Heart left ventricle (tissue), 13 donors: ENCODE measurements around the gene FAM240B.

Source experiments
- CTCF ChIP-seq, 12 donors: fragments of 200-600 bp; sonication (generic) in 4 of 12; IDR thresholded peaks; one replicate each; pipeline versions ENCODE4 v1.5.0 to v1.8.0; 2018 to 2022; ENCODE audit warnings: antibody characterized with exemption in 12 of 12, mild to moderate bottlenecking in 5 of 12
- POLR2A ChIP-seq, 2 donors: fragments of 450-650 bp; IDR thresholded peaks; one replicate each; pipeline ENCODE4 v1.6.1; 2017; ENCODE audit warnings: antibody characterized with exemption in 2 of 2, mild to moderate bottlenecking in 2 of 2, moderate library complexity in 2 of 2
- donor health status: ischemic (EF 13 %, LVEDD 7.1; RV severe dilation, severe dysfunction).
- donor health status: DM: no; HTN: yes; CAD: no.
- donor health status: DM: no; HTN: no; CAD: no.
- donor health status: ischemic (EF 25% LVEDD 6.9; RV normal size, moderate dysfunction).
- donor health status: ischemic (EF 25% LVEDD 5.7; RV mildly dilated, moderate dysfunction).
- donor health status: ischemic (EF 35%, LVEDD 5.7; RV mildly dilated, moderate dysfunction).
- donor health status: nonischemic (EF 11% LVEDD 7.7; RV severe dilation, severe dysfunction).
- donor health status: DM: yes; HTN: yes; CAD: no.
- donor health status: PGD.
- donor health status: ischemic (EF 29% LVEDD 5.4; RV normal size, mild dysfunction).
- donor health status: nonischemic (EF 23%, LVEDD 6.1; RV moderate dilation, normal function).

- TF ChIP-seq POLR2A (IDR thresholded peaks at IDR 0.05), result no peak
- no peak for TF ChIP-seq CTCF (IDR thresholded peaks at IDR 0.05)
Observed at GRCh38 chr9:38696999-38697398, 22.9 kb downstream of the FAM240B start.
